ENCODE results near the gene SLC9A9.

SLC9A9 gene

DNA sequence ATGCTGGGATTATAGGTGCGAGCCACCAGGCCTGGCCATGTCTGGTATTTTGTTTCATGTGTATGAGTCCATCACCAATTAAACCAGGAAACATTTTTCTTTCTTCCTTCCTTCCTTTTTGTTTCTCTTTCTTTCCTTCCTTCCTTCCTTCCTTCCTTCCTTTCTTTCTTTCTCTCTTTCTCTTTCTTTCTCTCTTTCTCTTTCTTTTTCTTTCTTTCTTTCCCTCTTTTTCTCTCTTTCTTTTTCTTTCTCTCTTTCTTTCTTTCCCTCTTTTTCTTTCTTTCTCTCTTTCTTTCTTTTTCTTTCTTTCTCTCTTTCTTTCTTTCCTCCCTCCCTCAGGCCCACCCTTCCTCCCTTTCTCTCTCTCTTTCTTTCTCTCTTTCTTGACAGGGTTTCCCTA, 83.4 kb downstream of the SLC9A9 start:
- in situ Hi-C loops (cut with HindIII; ENCODE audit: low sequenced_read_pairs) = no loop called here

DNA sequence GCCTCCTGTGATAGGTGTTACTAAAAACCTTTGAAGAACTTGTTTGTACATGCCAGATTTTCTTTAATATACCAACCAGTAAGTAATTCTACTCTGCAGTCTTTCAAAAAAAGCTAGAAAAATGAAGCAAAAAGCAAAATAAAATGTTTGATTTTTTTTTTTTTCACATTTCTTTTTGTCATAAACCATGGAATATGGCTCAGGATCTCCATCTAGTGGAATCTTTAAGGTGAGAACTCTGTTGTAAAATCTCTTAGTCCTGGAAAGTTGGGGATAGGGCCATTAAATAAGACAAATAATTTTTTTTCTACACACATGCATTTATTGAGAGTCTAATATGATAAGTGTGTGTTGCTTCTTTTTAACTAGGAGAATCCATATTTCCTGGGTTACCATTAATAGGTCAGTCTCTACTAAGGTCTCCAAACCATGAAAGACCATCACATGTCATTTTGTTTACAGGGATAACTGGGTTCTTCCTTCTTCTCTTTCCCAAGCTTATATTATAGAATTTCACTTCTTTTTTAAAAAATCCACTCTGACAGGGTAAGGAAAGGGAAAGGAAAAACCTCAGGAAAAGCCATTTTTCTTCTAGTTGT, 84.6 kb downstream of the SLC9A9 start:
- in situ Hi-C loops (cut with HindIII; ENCODE audit: low sequenced_read_pairs) = no loop called here

DNA sequence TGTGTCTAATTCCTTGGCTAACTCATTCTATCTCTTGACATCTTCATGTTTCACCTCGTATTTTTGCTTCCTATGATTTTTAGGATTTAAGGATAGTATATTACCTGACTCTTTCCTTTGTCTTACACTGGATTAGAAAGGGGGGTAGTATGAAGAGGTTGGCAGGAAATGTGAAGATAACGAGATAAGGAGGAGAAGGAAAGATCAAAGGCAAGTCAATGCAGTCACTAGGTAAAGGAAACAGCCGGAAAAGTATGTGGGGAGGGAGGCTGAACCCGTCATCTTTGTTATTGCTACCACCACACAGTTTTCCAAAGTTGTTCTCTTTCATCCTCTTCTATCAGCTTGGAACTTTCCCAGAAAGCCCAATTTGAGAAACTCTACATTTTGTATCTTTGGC, 90.6 kb downstream of the SLC9A9 start:
- in situ Hi-C loops (cut with HindIII; ENCODE audit: low sequenced_read_pairs) = no loop called here

DNA sequence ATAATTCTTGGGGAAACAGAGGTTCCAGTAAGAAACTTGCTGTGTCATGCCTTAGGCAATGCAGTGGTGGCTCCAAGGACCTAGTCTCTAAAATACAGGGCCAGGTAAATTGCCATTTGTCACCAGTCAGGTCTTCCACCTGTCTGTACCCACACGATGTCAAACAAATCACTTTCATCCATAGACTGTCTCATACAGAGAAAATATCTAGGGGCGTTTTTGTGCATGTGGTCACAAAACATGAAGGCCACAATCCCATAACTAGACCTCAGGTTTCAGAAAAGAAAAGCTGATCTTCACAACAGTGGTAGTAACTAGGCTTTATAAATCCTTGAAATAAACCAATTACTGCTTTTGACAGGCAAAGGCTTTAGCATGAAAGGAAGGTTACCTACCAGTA, 92.3 kb downstream of the SLC9A9 start:
- in situ Hi-C loops (cut with HindIII; ENCODE audit: low sequenced_read_pairs) = no loop called here

DNA sequence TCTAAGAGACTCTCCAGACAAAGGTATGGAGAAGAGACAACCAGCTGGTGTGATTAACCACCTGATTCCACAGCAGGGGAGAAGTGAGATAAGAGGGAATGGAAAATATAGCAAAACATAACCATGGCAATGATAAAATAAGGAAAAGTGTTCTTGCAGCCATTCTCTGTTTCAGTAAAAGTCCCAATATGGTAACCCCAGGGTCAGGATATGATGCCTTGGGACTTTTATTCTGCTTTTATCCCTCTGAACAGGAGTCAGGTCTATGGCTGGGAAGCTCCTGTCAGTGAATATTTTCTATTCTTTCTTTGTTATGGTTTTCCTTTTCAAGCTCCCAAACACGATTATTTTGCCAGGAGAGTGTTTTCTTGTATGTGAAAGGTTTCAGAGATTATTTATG, 94.2 kb downstream of the SLC9A9 start:
- in situ Hi-C loops (cut with HindIII; ENCODE audit: low sequenced_read_pairs) = no loop called here

DNA sequence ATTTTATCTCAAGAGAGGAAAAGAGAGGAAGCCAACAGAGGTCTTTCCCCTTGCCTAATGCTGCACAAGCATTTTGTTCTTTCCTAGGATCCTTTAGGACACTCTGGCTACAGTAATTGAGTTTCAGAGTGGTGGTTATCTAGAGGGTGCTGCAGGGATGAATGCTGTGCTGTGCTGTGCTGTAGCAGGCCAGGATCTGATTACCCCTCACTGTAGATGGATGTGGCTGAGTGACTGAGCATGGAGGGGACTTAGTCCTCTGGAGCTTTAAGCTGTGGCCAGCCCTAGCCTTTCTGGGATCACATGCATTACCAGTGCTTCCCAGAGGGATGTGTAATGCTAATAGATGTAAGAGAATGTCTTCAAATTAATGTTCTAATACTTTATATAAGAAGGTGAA, 94.8 kb downstream of the SLC9A9 start:
- in situ Hi-C loops (cut with HindIII; ENCODE audit: low sequenced_read_pairs) = no loop called here

DNA sequence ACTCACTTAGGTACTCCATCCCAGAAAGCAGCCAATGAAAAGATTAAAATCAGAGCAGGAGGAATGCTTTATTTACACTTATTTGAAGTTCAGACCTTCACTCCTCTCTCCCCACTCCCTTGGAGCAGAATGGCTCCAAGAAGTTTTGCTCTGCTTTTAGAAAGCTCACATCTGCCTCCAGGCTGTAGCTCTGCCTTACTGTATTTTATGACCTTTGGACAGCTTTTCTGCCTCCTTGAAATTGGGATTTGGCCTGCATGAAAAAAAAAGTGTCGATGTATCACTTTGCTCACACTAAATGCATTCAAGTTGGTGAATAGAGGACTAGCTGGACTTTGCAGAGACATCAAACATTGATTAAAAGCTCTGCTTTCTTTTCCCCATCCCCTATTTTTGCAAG, 95.3 kb downstream of the SLC9A9 start:
- in situ Hi-C loops (cut with HindIII; ENCODE audit: low sequenced_read_pairs) = no loop called here

DNA sequence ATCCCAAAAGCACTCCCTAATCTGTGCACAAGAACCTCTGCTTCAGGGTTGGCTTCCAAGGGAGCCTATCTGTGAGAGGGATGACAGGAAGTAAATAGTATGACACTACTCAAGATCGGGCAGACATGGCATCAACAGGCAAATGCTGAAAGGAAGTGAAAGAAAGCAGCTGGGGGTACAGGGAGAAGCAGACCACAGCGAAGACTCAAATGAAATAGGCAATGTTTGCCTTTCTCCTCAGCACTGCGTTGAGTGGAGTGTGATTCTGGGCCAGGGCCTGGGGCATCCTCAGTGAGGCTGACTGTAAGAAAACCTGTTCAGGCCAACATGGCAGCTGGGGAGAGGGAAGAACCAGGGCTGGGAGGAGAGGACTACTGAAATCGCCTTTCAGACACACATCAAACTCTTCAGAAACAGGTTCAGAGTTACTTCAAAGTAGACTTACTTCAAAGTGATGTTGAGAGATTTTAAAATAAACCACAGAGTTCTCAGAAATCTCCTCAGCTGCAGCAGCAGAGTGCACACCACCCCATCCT, 96.6 kb downstream of the SLC9A9 start:
- in situ Hi-C loops (cut with HindIII; ENCODE audit: low sequenced_read_pairs) = no loop called here

DNA sequence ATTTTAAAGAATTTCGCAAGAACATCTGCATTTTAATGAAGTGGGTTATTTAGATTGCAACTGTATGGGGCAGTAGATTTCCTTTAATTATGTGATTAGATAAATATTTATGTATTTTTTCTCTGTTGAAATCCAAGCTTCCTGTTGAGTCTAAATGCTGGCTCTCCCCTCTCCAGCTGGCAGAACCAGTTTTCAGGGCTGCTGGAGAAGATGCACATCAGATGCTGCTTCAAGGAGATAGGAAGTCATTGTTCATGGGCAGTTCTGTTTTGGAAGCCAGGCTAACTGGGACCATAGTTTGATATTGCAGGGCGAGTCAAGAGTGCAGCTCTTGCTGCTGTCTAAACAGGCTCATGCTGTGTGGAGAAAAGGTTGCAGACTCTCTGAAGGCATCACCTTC, 97.4 kb downstream of the SLC9A9 start:
- in situ Hi-C loops (cut with HindIII; ENCODE audit: low sequenced_read_pairs) = no loop called here

DNA sequence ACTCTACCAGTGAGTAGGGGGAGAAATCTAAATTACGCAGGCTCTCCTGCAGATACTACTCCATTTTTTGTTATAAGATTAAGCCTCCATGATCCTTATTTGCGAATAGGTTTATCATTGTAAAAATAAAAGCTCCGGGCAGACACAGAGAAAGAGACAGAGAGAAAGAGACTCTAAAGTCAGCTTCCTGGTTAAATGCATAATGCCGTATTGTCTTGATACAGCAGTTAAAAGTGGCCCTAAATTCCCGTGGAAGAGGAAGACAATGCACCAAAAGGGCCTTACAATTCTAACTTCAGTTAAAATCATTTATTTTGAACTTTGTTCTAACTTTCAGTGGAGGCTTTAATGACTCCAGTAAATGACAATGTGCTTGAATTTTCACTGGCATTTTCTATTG, 98.3 kb downstream of the SLC9A9 start:
- in situ Hi-C loops (cut with HindIII; ENCODE audit: low sequenced_read_pairs) = no loop called here

DNA sequence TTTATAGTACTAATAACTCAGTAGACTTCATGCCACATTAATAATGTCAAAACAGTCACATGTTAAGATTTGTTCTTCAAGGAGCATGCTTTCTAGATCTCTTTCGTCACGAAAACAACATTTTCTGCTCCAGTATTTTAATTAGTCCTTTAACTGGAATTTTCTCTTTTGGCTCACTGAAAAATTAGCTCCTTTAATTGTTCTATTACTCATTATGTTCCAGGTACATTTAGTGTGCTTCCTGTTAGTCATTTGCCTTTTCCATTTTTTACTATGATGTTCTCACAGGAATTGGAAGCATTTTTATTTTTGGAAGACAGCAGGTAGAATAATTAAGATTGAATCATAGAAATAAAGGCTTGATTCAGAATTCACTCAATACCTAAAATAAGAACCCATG, 111.2 kb downstream of the SLC9A9 start:
- in situ Hi-C loops (cut with HindIII; ENCODE audit: low sequenced_read_pairs) = no loop called here

DNA sequence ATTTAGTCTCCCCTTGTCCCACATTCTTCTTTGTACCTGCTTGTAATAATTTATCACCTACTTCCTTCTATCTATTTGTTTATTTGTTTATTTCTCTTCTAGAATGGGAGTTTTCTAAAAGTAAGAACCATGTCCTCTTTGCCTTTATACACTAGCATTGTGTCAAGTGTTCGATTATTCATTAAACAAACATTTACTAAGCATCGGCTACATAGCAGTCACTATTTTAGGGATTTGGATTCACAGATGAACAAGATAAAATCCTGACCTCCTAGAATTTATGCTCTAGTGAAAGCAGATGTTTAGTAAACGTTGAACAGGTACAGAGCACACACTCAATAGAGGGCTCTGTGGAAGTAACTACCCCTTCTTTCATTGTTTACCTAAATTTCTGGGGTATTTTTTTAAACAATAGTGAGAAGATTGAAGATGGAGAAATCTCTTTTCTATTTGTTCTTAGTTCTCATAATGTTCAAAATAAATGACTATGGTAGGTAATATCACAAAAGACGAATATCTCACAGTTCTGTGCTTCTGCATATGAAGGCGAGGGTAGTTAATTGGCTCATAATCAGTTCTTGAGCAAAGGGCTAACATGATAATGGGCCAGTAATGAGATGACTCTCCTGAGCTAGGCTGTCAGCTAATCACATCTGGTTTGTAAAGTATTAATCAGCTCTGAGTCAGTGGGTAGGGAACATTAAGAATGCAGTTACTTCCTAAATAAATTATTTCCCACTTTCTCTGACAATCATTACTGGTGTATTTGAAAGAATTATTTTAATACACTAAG, 111.9 kb downstream of the SLC9A9 start:
- in situ Hi-C loops (cut with HindIII; ENCODE audit: low sequenced_read_pairs) = no loop called here

DNA sequence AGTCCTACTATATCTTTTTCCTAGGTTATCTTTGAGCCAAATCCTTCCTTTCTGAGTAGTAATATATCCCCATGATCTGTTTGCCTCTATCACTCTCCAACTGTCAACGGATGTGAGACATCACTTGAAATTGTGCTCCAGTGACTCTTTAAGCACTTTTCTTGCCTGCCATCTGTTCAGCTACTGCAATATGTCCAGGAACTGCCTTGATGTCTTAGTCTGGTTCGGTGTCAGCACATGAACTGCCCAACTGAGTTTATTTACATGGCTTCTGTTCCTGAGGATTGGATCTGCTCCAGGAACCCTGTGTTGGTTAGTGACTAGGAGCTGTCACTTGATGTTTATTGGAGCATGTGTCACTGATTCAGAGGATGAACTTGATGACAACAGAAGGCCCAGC, 116.5 kb downstream of the SLC9A9 start:
- in situ Hi-C loops (cut with HindIII; ENCODE audit: low sequenced_read_pairs) = no loop called here

DNA sequence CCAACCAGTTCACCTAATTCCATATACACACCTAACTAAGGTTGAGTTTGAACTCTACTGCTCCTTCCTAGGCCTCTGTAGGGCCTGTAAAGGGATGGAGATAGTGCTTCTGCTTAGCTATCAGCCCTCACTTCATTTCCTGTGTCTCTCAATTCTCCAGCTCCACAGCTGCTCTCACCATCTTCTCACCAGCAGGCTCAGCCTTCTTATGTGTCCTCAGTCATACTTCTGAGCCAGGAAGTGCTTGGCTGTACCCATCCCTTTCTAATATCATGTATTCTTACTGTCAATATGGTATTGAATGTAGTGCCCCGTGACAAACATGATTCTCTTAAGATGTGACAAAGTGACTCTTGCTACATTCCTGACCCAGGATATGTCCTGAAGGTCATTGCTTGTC, 116.9 kb downstream of the SLC9A9 start:
- in situ Hi-C loops (cut with HindIII; ENCODE audit: low sequenced_read_pairs) = no loop called here

DNA sequence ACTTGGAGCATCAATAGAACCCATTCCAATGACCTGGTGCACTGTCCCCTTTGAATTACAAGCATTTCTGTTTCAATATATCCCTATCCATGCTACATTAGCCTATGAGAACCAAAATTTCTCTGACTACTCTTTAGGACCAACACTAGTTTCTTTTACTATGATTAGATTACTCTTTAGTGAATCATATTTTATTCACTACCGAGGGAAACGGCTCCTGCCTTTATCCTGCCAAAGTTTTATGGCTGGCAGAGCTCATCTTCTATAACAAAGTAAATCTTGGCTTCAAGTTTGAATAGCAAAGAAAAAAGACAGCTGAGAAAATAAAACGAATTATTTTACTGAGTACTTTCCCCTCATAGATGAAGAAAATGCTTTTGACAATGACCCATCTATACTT, 120.9 kb downstream of the SLC9A9 start:
- in situ Hi-C loops (cut with HindIII; ENCODE audit: low sequenced_read_pairs) = no loop called here

DNA sequence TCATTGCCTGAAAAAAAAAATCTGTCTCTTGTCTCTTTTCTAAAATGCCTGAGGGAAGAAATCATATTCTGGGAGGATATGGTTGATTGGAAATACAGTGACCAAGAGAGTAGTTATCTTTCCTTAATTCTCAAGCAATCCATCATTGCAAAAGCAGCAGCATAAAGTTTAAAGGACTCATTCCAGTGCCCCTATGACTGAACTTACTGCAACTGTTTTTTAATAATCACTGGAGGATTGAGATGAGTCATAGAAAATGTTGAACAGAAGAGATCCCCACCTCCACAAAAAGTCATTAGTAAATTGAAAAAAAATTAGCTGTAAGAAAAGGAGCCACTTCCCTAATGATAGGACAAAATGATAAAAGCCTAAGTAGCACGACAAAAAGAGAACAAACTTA, 121.5 kb downstream of the SLC9A9 start:
- in situ Hi-C loops (cut with HindIII; ENCODE audit: low sequenced_read_pairs) = no loop called here

DNA sequence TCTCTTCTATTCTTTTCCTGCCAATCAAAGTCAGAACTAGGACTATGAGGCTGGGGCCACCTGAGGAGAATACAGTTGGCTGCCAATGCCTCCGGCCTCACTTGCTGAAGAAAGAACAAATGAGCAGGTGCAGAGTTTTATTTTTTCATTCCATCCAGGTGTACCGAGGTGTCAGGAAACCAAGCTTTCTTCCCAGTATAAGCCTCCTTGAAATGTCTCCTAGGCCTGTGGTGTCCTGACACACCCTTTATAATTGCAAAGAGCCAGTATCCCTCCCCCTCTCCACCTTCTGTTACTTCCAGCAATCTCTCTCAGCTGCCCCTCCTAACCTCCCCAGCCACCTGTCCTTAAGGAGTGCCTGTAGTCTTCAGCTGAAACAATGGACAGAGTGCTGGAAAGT, 127.9 kb downstream of the SLC9A9 start:
- in situ Hi-C loops (cut with HindIII; ENCODE audit: low sequenced_read_pairs) = no loop called here

DNA sequence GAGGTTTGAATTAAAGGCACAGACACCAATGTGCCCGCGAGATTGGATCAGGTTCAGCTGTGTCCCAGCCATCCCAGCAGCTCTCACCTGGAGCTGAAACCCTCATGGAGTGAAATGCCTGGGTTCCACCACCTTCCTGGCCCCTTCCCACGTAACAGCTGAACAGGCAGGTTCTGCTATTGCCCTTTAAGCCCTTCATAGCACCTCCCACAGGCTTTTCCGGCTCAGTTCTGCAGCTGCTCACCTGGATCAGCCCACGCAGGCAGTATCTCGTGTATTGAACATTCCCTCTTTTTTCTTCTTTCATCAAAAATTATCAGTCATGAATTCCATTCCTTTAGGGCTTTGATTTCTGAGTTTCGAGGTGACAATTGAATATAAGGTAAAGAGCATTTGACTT, 129.8 kb downstream of the SLC9A9 start:
- in situ Hi-C loops (cut with HindIII; ENCODE audit: low sequenced_read_pairs) = no loop called here

DNA sequence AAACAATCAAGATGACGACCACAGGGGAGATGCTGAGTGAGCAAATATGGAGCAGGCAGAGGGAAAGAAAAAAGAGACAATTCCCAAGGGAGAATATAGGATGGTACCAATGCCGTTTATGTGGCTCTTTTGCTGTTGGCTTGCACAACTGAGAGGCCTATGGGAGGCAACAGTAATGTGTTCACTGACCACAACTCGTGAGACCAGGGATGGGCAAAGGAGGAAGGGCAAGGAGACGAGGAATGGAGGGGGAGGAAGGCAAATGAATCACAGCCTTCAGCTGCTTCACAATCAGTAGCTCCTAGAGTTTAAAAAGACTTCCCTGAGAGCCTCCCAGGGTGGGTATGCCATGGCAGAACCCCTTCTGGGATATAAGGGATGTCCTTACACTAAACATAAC, 131.5 kb downstream of the SLC9A9 start:
- in situ Hi-C loops (cut with HindIII; ENCODE audit: low sequenced_read_pairs) = no loop called here

DNA sequence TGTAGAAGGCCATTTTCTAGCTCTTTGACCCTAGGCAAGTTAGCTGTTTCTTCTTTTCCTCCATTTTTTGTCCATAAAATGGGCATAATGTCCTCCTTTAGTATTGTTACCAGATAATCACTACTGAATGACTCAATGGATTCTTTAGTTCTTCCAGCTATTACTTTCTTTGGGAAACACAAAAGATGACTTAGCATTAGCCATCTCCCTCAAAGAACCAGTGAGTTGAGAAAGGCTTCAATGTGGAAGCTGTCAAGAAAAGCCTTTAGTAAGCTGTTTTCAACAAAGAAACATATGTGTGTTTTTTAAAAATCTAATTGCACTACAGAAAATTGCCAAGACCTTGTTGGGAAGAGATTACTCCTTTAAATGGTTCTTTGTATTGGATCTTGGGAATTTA, 135.7 kb downstream of the SLC9A9 start:
- in situ Hi-C loops (cut with HindIII; ENCODE audit: low sequenced_read_pairs) = no loop called here

DNA sequence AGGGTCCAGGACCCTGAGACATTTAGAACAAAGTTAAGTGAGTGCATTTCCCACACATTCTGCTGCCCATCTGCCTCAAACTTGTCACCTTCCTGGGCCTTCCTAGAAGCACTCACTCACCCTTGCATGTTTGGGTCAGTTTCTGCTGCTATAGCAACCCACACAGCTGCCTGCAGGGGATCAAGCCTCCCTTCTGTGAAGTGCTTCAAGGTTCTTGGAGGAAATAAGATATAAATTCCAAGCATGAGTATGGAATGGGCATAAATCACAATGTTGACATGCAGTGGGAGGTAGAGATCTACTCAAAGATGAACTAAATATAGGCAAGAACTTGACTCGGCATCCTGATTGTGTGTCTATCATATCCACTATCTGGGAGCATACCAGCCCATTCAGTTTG, 140.4 kb downstream of the SLC9A9 start:
- in situ Hi-C loops (cut with HindIII; ENCODE audit: low sequenced_read_pairs) = no loop called here

DNA sequence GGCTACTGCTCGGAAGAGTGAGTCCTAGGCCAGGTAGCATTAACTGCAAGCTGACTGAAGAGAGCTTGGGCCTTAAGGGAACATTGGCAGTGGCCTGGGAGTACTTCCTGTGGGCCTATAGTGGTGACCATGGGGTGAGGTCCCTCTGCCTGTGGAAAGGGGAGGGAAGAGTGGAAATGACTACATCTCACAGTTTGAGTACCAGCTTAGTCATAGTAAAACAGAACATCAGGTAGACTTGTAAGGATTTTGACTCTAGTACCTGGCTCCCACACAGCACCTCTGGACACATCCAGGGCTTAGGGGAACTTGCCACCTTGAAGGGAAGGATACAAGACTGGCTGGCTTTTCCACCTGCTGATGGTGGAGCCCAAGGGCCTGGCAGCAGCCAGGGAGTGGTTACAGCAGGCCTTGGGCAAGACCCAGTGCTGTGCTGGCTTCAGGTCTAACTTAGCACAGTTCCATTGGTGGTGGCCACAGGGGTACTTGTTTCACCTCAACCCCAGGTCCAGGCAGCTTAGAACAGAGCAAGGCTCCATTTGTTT, 147.8 kb downstream of the SLC9A9 start:
- in situ Hi-C loops (cut with HindIII; ENCODE audit: low sequenced_read_pairs) = no loop called here
